ENCODE results near the gene MAML2.

The MAML2 gene

DNA sequence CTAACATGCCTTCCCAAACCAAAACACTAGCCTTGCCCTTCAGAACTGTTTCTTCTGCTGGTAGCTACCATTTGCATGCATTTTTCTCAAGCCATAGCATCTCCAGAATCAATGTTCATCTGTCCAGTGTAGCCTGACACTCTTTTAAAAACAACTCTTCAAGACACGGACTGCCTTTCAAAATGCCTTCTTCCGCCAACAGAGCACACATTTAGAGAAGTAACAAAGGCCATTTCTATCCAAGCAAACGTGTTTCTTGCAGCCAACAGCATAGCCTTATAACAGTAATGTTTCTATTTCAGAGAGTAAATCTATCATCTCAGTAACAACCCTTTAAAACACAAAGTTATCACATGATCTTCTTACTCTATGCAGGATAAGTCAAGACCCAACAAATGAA is 275.8 kb downstream of the MAML2 start:
- Histone ChIP-seq H3K36me3 (replicated peaks; ENCODE audit: insufficient read depth, low read length) (no peaks in the 10 kb centered on the region), H3K9ac (ENCODE audit: low read length) (no peak overlapping the region)
- TF ChIP-seq, protein P1, sequence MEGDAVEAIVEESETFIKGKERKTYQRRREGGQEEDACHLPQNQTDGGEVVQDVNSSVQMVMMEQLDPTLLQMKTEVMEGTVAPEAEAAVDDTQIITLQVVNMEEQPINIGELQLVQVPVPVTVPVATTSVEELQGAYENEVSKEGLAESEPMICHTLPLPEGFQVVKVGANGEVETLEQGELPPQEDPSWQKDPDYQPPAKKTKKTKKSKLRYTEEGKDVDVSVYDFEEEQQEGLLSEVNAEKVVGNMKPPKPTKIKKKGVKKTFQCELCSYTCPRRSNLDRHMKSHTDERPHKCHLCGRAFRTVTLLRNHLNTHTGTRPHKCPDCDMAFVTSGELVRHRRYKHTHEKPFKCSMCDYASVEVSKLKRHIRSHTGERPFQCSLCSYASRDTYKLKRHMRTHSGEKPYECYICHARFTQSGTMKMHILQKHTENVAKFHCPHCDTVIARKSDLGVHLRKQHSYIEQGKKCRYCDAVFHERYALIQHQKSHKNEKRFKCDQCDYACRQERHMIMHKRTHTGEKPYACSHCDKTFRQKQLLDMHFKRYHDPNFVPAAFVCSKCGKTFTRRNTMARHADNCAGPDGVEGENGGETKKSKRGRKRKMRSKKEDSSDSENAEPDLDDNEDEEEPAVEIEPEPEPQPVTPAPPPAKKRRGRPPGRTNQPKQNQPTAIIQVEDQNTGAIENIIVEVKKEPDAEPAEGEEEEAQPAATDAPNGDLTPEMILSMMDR (IDR thresholded peaks at IDR 0.05; ENCODE audit: low read length) = no peak
- no peak for TF ChIP-seq EZH2phosphoT487 (IDR thresholded peaks at IDR 0.05; ENCODE audit: low read length)
- TF ChIP-seq EZH2 (optimal IDR thresholded peaks at IDR 0.05; ENCODE audit: low read depth, low read length) = no peak

DNA sequence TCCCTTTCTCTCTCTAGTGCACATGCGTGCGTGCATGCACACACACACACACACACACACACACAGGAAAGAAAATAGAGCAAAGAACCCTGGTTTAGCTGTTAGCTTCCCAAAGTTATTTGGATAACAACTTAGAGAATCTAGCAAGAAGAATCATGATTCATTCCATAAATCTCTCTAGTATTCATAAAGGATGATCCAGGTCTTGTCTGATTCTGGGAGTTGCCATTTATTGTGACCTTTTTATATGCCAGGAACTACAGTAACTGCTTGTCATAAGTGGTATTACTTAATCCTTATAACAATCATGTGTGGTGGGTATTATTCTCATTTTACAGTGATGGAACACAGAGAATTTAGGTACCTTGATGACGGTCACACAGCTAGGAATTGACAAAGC is 277.6 kb downstream of the MAML2 start:
- DNase-seq = no peak
- no peaks in the 10 kb centered on the region for H3K36me3 ChIP-seq (replicated peaks; ENCODE audit: insufficient read depth, low read length)

More for the DNA sequence above, 275.8 kb downstream of the MAML2 start:
- no peaks in the 10 kb centered on the region for H3K9me2 ChIP-seq (replicated peaks; ENCODE audit: insufficient read depth, low read length)
- H3K4me2 ChIP-seq (ENCODE audit: low read depth, low read length) = no peak overlapping the region
- no peaks in the 10 kb centered on the region for H3F3A ChIP-seq (ENCODE audit: insufficient read depth, low read length)
- H3K27ac ChIP-seq (ENCODE audit: low read length) = no peak overlapping the region
- no peaks in the 10 kb centered on the region for H3K27me3 ChIP-seq (replicated peaks; ENCODE audit: insufficient read depth, low read length)
- no peak overlapping the region for H2AFZ ChIP-seq (ENCODE audit: low read length)
- H3K4me3 ChIP-seq (ENCODE audit: low read length) = no peak overlapping the region
- DNase-seq = no peak
- 0 out of 2 replicates have a peak, but pooled peaks cover 7% of the 10 kb centered on the region for H3K4me1 ChIP-seq (ENCODE audit: low read length)
- H4K20me1 ChIP-seq (ENCODE audit: insufficient read depth, low read length) = no peaks in the 10 kb centered on the region
- H3K9me3 ChIP-seq (replicated peaks; ENCODE audit: insufficient read depth, low read length) = no peaks in the 10 kb centered on the region
- H3K79me2 ChIP-seq (ENCODE audit: low read length) = no peaks in the 10 kb centered on the region

DNA sequence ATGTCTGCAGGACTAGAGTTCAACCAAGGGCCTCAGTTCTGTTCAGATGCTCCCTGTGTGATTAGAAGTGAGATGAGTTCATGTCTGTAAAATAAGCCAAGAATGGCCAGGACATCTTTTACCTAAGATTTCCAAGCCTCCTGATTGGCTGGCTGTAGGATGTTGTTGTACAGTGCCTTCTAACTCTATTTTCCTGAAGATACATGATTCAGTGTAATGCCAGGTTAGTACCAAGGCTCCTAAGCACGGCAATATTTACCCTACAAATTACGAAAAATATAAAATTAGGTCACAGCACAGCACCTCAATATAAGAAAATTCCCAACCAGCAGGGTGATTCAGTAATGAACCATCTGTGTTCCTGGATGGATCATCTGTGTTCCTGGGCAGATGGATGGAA is 279.1 kb downstream of the MAML2 start:
- Histone ChIP-seq H3K27ac (ENCODE audit: low read length) (no peak overlapping the region), H3K4me1 (ENCODE audit: low read length) (0 out of 2 replicates have a peak, but pooled peaks cover 9% of the 10 kb centered on the region), H3K9me3 (replicated peaks; ENCODE audit: insufficient read depth, low read length) (no peaks in the 10 kb centered on the region), H3K79me2 (ENCODE audit: low read length) (no peaks in the 10 kb centered on the region), H2AFZ (ENCODE audit: low read length) (no peak overlapping the region), H3K9ac (ENCODE audit: low read length) (no peak overlapping the region), H3K27me3 (replicated peaks; ENCODE audit: insufficient read depth, low read length) (no peaks in the 10 kb centered on the region), H3K36me3 (replicated peaks; ENCODE audit: insufficient read depth, low read length) (no peaks in the 10 kb centered on the region), H3K4me3 (ENCODE audit: low read length) (no peak overlapping the region), H3F3A (ENCODE audit: insufficient read depth, low read length) (no peaks in the 10 kb centered on the region), H4K20me1 (ENCODE audit: insufficient read depth, low read length) (no peaks in the 10 kb centered on the region), H3K4me2 (ENCODE audit: low read depth, low read length) (no peak overlapping the region), H3K9me2 (replicated peaks; ENCODE audit: insufficient read depth, low read length) (no peaks in the 10 kb centered on the region)
- no peak for DNase-seq
- TF ChIP-seq EZH2 (optimal IDR thresholded peaks at IDR 0.05; ENCODE audit: low read depth, low read length) = no peak
- TF ChIP-seq, protein P1 (IDR thresholded peaks at IDR 0.05; ENCODE audit: low read length) = no peak
- no peak for TF ChIP-seq EZH2phosphoT487 (IDR thresholded peaks at IDR 0.05; ENCODE audit: low read length)

More for the DNA sequence above, 277.6 kb downstream of the MAML2 start:
- no peak overlapping the region for H3K27ac ChIP-seq (ENCODE audit: low read length)
- no peak overlapping the region for H3K4me3 ChIP-seq (ENCODE audit: low read length)
- no peaks in the 10 kb centered on the region for H3K9me3 ChIP-seq (replicated peaks; ENCODE audit: insufficient read depth, low read length)
- H3F3A ChIP-seq (ENCODE audit: insufficient read depth, low read length) = no peaks in the 10 kb centered on the region
- no peaks in the 10 kb centered on the region for H4K20me1 ChIP-seq (ENCODE audit: insufficient read depth, low read length)
- H2AFZ ChIP-seq (ENCODE audit: low read length) = no peak overlapping the region
- H3K27me3 ChIP-seq (replicated peaks; ENCODE audit: insufficient read depth, low read length) = no peaks in the 10 kb centered on the region
- no peaks in the 10 kb centered on the region for H3K9me2 ChIP-seq (replicated peaks; ENCODE audit: insufficient read depth, low read length)
- 0 out of 2 replicates have a peak, but pooled peaks cover 9% of the 10 kb centered on the region for H3K4me1 ChIP-seq (ENCODE audit: low read length)
- TF ChIP-seq EZH2 (optimal IDR thresholded peaks at IDR 0.05; ENCODE audit: low read depth, low read length) (no peak), EZH2phosphoT487 (IDR thresholded peaks at IDR 0.05; ENCODE audit: low read length) (no peak)
- TF ChIP-seq, protein P1 (IDR thresholded peaks at IDR 0.05; ENCODE audit: low read length) = no peak
- no peaks in the 10 kb centered on the region for H3K79me2 ChIP-seq (ENCODE audit: low read length)
- no peak overlapping the region for H3K4me2 ChIP-seq (ENCODE audit: low read depth, low read length)
- H3K9ac ChIP-seq (ENCODE audit: low read length) = no peak overlapping the region

All from MM.1S (cell line).